ENCODE data around the gene NOL9. TPM values are rescaled to one million over a fixed set of nuclear protein-coding genes. Genes with fewer than 3 reads are reported as not detected.

The NOL9 gene
- total and polyA plus RNA-seq, 9 of the 15 experiments (the other 6 are each of a cell fraction or from before 2014, with no cell fraction given): 5.6 to 76.5 (median 47.3) TPM

DNA sequence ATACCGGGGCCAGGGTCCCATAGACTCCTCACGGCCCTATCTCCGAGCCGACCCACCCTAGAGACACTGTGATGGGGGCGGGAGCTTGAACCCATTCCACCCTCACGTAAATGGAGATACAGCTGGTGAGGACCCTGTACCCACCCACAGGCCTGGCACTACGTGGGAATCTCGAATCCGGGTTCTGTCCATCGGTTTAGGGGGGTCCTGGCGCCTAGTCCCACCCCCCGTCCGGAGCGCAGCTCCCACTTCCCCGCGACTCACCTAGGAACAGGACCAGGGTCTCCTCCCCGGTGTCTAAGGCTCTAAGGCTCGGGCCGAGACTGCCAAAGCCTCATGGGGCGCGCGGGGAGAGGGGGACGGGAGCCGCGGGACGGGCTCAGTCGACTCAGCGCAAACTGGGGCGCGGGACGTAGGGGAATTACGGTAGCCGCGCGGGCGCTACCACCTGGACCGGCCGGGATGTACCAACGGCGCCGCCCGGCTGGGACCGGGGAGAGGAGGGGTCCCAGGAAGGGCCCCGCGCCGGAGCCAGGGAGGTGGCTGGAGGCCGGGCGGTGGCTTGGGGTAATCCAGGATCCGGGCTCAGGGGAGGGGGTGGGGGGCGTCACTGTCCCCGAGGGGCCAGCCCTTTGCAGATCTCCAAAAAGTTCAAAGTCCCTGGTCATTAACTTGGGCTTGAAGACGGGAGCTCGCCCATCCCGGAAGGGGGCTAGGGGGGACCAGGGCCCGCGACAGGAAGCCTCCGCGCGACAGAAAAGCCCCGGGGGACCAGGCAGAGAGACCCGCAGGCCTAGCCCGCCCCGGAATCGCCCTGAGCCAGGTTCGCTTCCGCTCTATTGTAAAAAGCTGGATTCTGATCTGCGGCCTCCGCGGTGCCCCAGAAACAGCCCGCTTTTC lies 63.9 kb downstream of the NOL9 start (continued):
- TF ChIP-seq FOXA3 (CRISPR knock-in tag; conservative IDR thresholded peaks at IDR 0.05 in 1 of 2, IDR thresholded peaks at IDR 0.05 in 1 of 2) (no peak), ZKSCAN1 (IDR thresholded peaks at IDR 0.05; ENCODE audit: low read depth, low read length) (peak; percentile 36; the same call in 1 of the 2 replicates), CTBP1 (IDR thresholded peaks at IDR 0.05; ENCODE audit: borderline replicate concordance) (peak; percentile 23; the same call in 1 of the 2 replicates), YY1 (IDR thresholded peaks at IDR 0.05; ENCODE audit: borderline replicate concordance in 1 of 3, control insufficient read depth in 1 of 3, extremely low read depth in 1 of 3, insufficient read depth in 3 of 3, insufficient read length in 1 of 3, insufficient replicate concordance in 2 of 3, low read depth in 1 of 3, low read length in 2 of 3) (peak in 2 of 3 experiments; percentile 75 to 79), ZNF518B (CRISPR knock-in tag; IDR thresholded peaks at IDR 0.05) (no peak), POLR2G (IDR thresholded peaks at IDR 0.05; ENCODE audit: low read depth, low read length) (peak; percentile 35; the same call in 1 of the 2 replicates), ZBTB7A (IDR thresholded peaks at IDR 0.05; ENCODE audit: borderline replicate concordance, control insufficient read depth, low read depth, low read length) (peak; percentile 83; the same call in 1 of the 2 replicates), POLR2H (tag; IDR thresholded peaks at IDR 0.05; ENCODE audit: low read depth) (no peak), MBD2 (IDR thresholded peaks at IDR 0.05; ENCODE audit: borderline replicate concordance, low read depth) (peak; percentile 61; the same call in 1 of the 2 replicates), NRF1 (conservative IDR thresholded peaks at IDR 0.05 in 1 of 2, IDR thresholded peaks at IDR 0.05 in 1 of 2) (no peak; a peak in 2 of 4 replicates), RB1 (IDR thresholded peaks at IDR 0.05; ENCODE audit: low read depth) (peak; percentile 69; the same call in 1 of the 2 replicates), HOMEZ (CRISPR knock-in tag; IDR thresholded peaks at IDR 0.05) (no peak), PTRF (tag; IDR thresholded peaks at IDR 0.05) (no peak), FOXK2 (conservative IDR thresholded peaks at IDR 0.05 in 1 of 2, IDR thresholded peaks at IDR 0.05 in 1 of 2; ENCODE audit: low read depth in 2 of 2) (peak in 1 of 2 experiments; percentile 96; a peak in 2 of 4 replicates)
